Panc1 (cell line): Measurements from ENCODE around the gene MAPK13. TPM values are rescaled to one million over a fixed set of nuclear protein-coding genes. Genes with fewer than 3 reads are reported as not detected.

Source experiments
- ATAC-seq: fragments of 200-7000 bp; cut with Tn5 transposase; 2 replicates; pipeline ENCODE4 v1.9.1; 2020; ENCODE audit warnings: mild to moderate bottlenecking, moderate library complexity
- BruUV-seq: library from RNA; stranded (reverse); fragments of 400-500 nt; replicated peaks from 2 replicates; lab custom pipeline; 2021; lab: Mats Ljungman, UMichigan
- CTCF ChIA-PET: fragments of 300-600 bp; sonication (Branson Sonifier 250); formaldehyde crosslinking; loops from one replicate; lab custom pipeline; 2022; ENCODE audit warnings: antibody characterized with exemption; lab: Charles Lee
- POLR2A ChIA-PET: fragments of 300-600 bp; sonication (Branson Sonifier 250); formaldehyde crosslinking; loops from one replicate; lab custom pipeline; 2022; ENCODE audit warnings: antibody characterized with exemption; lab: Charles Lee
- DNase-seq: peaks from one replicate; pipeline ENCODE4 v3.0.0-alpha.2; 2010; ENCODE audit warnings: low read depth, low spot score
- H3K27ac ChIP-seq: 2 replicates; pipeline ENCODE4 v1.5.1; 2011; ENCODE audit warnings: mild to moderate bottlenecking, low read length, inconsistent platforms
- H3K27me3 ChIP-seq: fragments of 200-500 bp; sonication (Bioruptor generic); 2 replicates; pipeline ENCODE4 v1.6.0; 2014; ENCODE audit warnings: low read length, inconsistent platforms; ENCODE audit not compliant: control insufficient read depth, insufficient read depth
- H3K36me3 ChIP-seq: fragments of 200-500 bp; sonication (Bioruptor generic); 2 replicates; pipeline ENCODE4 v1.5.1; 2014; ENCODE audit warnings: inconsistent platforms, mild to moderate bottlenecking, low read length, moderate library complexity; ENCODE audit not compliant: control insufficient read depth, insufficient read depth
- H3K4me1 ChIP-seq: 2 replicates; pipeline ENCODE4 v1.5.1; 2011; ENCODE audit warnings: inconsistent platforms, mild to moderate bottlenecking, low read length, moderate library complexity; ENCODE audit not compliant: control insufficient read depth, insufficient read depth
- H3K4me3 ChIP-seq, 2 experiments: 2 replicates each; pipeline ENCODE4 v1.5.1; 2011 to 2012; ENCODE audit warnings: low read depth in 2 of 2, low read length in 2 of 2, mild to moderate bottlenecking in 2 of 2, inconsistent platforms in 1 of 2, moderate library complexity in 1 of 2
- H3K9me3 ChIP-seq: fragments of 200-500 bp; sonication (Bioruptor generic); 2 replicates; pipeline ENCODE4 v1.5.1; 2014; ENCODE audit warnings: low read depth, mild to moderate bottlenecking, inconsistent platforms, low read length, moderate library complexity; ENCODE audit not compliant: control insufficient read depth, insufficient read depth
- POLR2AphosphoS5 ChIP-seq: IDR thresholded peaks from 2 replicates; pipeline ENCODE4 v1.6.1; 2012; ENCODE audit warnings: mild to moderate bottlenecking, low read depth, low read length, moderate library complexity
- SIN3A ChIP-seq: IDR thresholded peaks from 2 replicates; pipeline ENCODE4 v1.6.1; 2012; ENCODE audit warnings: low read depth, mild to moderate bottlenecking, low read length, moderate library complexity, borderline replicate concordance; ENCODE audit not compliant: insufficient read depth
- TCF7L2 ChIP-seq: IDR thresholded peaks from 2 replicates; pipeline ENCODE4 v1.6.1; 2011; ENCODE audit warnings: mild to moderate bottlenecking, low read depth, low read length, inconsistent platforms
- in situ Hi-C: cut with HindIII; loops from 2 replicates; pipeline ENCODE4 v1.10.0; 2016; ENCODE audit warnings: low sequenced_read_pairs, low pct_unique_long_range_greater_than_20kb
- intact Hi-C: fragments of 100-400 bp; cut with micrococcal nuclease; formaldehyde crosslinking; loops from one replicate; pipeline ENCODE4 v1.10.0; 2022; ENCODE audit not compliant: unreplicated experiment
- total RNA-seq: library from RNA; stranded (reverse); gene quantifications from one replicate; pipeline ENCODE4 v1.2.1, GENCODE V29; 2021; ENCODE audit not compliant: unreplicated experiment
- TF ChIP-seq, protein P1 (sequence below): fragments of 450-650 bp; IDR thresholded peaks from 2 replicates; pipeline ENCODE4 v1.5.1; 2017; ENCODE audit warnings: mild to moderate bottlenecking
- TF ChIP-seq, protein P2 (sequence below), 2 experiments: IDR thresholded peaks; 2 replicates each; pipeline ENCODE4 v1.6.1; 2011 to 2012; ENCODE audit warnings: low read depth in 2 of 2, control low read depth in 1 of 2, low read length in 1 of 2, mild to moderate bottlenecking in 1 of 2, moderate library complexity in 1 of 2; ENCODE audit not compliant: insufficient read depth in 1 of 2

Gene MAPK13
- total RNA-seq, 1 experiment from 2014 or later, result 2.5 TPM

DNA sequence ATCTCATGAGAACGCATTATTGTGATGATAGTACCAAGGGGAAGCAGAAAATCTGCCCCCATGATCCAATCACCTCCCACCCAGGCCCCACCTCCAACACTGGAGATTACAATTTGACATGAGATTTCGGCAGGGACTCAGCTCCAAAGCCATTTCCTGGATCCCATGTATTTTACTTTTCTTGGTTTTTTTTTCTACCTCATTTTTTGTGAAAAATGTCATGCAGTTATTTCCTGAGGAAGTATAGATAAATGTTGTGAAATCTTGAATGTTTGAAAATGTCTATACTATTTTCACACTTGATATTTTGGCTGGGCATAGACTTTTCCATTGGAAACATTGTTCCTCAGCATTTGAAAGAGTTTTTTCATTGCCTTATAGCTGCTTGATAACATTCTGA is 57.1 kb downstream of the MAPK13 start:
- no peaks in the 10 kb centered on the region for H3K4me1 ChIP-seq
- no peak for ATAC-seq
- H3K27me3 ChIP-seq, result no peaks in the 10 kb centered on the region
- ChIA-PET POLR2A (no interaction called here), CTCF (no interaction called here)
- no peak overlapping the region for H3K27ac ChIP-seq
- intact Hi-C loops, result no loop called here
- in situ Hi-C loops, result no loop called here
- DNase-seq, result no peak
- no peaks in the 10 kb centered on the region for H3K9me3 ChIP-seq
- no peaks in the 10 kb centered on the region for H3K36me3 ChIP-seq
- H3K4me3 ChIP-seq, result no peak overlapping the region
- BruUV-seq, result no TSS peak
- TF ChIP-seq, protein P1, sequence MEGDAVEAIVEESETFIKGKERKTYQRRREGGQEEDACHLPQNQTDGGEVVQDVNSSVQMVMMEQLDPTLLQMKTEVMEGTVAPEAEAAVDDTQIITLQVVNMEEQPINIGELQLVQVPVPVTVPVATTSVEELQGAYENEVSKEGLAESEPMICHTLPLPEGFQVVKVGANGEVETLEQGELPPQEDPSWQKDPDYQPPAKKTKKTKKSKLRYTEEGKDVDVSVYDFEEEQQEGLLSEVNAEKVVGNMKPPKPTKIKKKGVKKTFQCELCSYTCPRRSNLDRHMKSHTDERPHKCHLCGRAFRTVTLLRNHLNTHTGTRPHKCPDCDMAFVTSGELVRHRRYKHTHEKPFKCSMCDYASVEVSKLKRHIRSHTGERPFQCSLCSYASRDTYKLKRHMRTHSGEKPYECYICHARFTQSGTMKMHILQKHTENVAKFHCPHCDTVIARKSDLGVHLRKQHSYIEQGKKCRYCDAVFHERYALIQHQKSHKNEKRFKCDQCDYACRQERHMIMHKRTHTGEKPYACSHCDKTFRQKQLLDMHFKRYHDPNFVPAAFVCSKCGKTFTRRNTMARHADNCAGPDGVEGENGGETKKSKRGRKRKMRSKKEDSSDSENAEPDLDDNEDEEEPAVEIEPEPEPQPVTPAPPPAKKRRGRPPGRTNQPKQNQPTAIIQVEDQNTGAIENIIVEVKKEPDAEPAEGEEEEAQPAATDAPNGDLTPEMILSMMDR, result no peak
- TF ChIP-seq, protein P2, sequence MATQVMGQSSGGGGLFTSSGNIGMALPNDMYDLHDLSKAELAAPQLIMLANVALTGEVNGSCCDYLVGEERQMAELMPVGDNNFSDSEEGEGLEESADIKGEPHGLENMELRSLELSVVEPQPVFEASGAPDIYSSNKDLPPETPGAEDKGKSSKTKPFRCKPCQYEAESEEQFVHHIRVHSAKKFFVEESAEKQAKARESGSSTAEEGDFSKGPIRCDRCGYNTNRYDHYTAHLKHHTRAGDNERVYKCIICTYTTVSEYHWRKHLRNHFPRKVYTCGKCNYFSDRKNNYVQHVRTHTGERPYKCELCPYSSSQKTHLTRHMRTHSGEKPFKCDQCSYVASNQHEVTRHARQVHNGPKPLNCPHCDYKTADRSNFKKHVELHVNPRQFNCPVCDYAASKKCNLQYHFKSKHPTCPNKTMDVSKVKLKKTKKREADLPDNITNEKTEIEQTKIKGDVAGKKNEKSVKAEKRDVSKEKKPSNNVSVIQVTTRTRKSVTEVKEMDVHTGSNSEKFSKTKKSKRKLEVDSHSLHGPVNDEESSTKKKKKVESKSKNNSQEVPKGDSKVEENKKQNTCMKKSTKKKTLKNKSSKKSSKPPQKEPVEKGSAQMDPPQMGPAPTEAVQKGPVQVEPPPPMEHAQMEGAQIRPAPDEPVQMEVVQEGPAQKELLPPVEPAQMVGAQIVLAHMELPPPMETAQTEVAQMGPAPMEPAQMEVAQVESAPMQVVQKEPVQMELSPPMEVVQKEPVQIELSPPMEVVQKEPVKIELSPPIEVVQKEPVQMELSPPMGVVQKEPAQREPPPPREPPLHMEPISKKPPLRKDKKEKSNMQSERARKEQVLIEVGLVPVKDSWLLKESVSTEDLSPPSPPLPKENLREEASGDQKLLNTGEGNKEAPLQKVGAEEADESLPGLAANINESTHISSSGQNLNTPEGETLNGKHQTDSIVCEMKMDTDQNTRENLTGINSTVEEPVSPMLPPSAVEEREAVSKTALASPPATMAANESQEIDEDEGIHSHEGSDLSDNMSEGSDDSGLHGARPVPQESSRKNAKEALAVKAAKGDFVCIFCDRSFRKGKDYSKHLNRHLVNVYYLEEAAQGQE (IDR thresholded peaks at IDR 0.05; ENCODE audit: insufficient read depth in 1 of 2, low read depth in 2 of 2, low read length in 1 of 2), result no peak
- no peak for TF ChIP-seq POLR2AphosphoS5
- TF ChIP-seq TCF7L2, result no peak
- no peak for TF ChIP-seq SIN3A

Other genes starting within 250 kb of the MAPK13 start
- 68.3 TPM for gene SRPK1, start 209.4 kb upstream of the MAPK13 start, total RNA-seq
- gene SLC26A8, start 105.9 kb upstream of the MAPK13 start, total RNA-seq, result not detected
- 42.3 TPM for gene MAPK14, start 102.7 kb upstream of the MAPK13 start, total RNA-seq
- gene BRPF3, start 66.2 kb downstream of the MAPK13 start, total RNA-seq, result 49.6 TPM
- gene PNPLA1, start 139.5 kb downstream of the MAPK13 start, total RNA-seq, result not detected
- gene BNIP5, start 206.4 kb downstream of the MAPK13 start, total RNA-seq, result not detected